Measurements from ENCODE around the gene ANKRD13C. TPM values are rescaled to one million over a fixed set of nuclear protein-coding genes. Genes with fewer than 3 reads are reported as not detected.

Gene ANKRD13C, protein sequence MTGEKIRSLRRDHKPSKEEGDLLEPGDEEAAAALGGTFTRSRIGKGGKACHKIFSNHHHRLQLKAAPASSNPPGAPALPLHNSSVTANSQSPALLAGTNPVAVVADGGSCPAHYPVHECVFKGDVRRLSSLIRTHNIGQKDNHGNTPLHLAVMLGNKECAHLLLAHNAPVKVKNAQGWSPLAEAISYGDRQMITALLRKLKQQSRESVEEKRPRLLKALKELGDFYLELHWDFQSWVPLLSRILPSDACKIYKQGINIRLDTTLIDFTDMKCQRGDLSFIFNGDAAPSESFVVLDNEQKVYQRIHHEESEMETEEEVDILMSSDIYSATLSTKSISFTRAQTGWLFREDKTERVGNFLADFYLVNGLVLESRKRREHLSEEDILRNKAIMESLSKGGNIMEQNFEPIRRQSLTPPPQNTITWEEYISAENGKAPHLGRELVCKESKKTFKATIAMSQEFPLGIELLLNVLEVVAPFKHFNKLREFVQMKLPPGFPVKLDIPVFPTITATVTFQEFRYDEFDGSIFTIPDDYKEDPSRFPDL
- total RNA-seq (10 to 100 TPM; 19.1 to 19.5 TPM), polyA plus RNA-seq (ENCODE audit: insufficient read length in 6 of 6) (10 to 100 TPM; 23.3 to 31.0 (median 27.9) TPM)
- long read RNA-seq, donor 1, full-length matches to known transcripts = 7 of 7 reads
- long read RNA-seq, donor 1, partial matches to known transcripts = 0 of 7 reads
- long read RNA-seq, donor 1, other reads (novel, unspliced or antisense) = 0 of 7 reads
- long read RNA-seq, donor 2, full-length matches to known transcripts = 5 of 5 reads
- long read RNA-seq, donor 2, partial matches to known transcripts = 0 of 5 reads
- long read RNA-seq, donor 2, other reads (novel, unspliced or antisense) = 0 of 5 reads
- long read RNA-seq, donor 3, full-length matches to known transcripts = 5 of 5 reads
- long read RNA-seq, donor 3, partial matches to known transcripts = 0 of 5 reads
- long read RNA-seq, donor 3, other reads (novel, unspliced or antisense) = 0 of 5 reads
- long read RNA-seq, donor 4, full-length matches to known transcripts = 1 of 3 reads
- long read RNA-seq, donor 4, partial matches to known transcripts = 1 of 3 reads
- long read RNA-seq, donor 4, other reads (novel, unspliced or antisense) = 1 of 3 reads
- long read RNA-seq, donor 5, full-length matches to known transcripts = 3 of 3 reads
- long read RNA-seq, donor 5, partial matches to known transcripts = 0 of 3 reads
- long read RNA-seq, donor 5, other reads (novel, unspliced or antisense) = 0 of 3 reads
- long read RNA-seq, donor 6, full-length matches to known transcripts = 1 of 1 reads
- long read RNA-seq, donor 6, partial matches to known transcripts = 0 of 1 reads
- long read RNA-seq, donor 6, other reads (novel, unspliced or antisense) = 0 of 1 reads
- long read RNA-seq, donor 7, full-length matches to known transcripts = 2 of 2 reads
- long read RNA-seq, donor 7, partial matches to known transcripts = 0 of 2 reads
- long read RNA-seq, donor 7, other reads (novel, unspliced or antisense) = 0 of 2 reads
- long read RNA-seq, donor 8, full-length matches to known transcripts = 5 of 5 reads
- long read RNA-seq, donor 8, partial matches to known transcripts = 0 of 5 reads
- long read RNA-seq, donor 8, other reads (novel, unspliced or antisense) = 0 of 5 reads
- long read RNA-seq, donor 9 = 0 reads
- long read RNA-seq, donor 10, partial matches to known transcripts = 1 of 1 reads
- long read RNA-seq, donor 10, other reads (novel, unspliced or antisense) = 0 of 1 reads
- long read RNA-seq, donor 11, full-length matches to known transcripts = 4 of 22 reads
- long read RNA-seq, donor 11, partial matches to known transcripts = 18 of 22 reads
- long read RNA-seq, donor 11, other reads (novel, unspliced or antisense) = 0 of 22 reads
- long read RNA-seq, donor 12 = 0 reads

DNA sequence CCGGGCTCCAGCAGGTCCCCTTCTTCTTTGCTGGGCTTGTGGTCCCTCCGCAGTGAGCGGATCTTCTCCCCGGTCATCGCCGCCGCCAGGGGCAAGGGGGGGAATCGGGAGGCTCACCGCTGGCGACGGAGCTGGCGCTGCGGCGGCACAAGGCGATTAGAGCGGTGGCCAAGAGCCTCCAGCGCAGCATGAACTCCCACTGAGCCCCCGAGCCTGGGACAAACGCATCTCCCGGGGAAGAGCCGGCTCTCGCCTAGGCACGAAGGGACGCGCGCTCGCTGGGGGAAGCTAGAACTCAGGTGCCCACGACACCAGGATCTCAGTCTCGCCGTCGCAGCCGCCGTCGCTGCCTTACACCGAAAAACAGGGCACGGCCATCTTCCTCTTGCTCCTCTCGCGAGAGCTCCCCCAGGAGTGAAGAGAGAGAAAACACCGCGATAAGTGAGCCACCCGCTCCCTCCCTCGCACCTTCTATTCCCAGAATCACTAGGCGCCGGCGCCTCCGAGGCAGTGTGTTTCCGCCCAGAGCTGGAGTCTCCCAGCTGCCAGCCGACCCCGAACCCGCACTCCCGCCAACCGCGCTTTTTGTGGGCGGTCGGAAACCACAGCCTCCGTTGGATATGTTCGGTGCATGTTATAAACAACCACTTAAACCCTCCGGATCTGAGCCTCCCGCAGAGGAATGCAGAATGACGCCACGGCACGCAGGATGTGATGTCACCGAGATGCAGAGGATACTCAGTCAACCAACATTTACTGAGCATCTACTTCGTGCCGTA lies at the start of gene ANKRD13C:
TSS of gene ANKRD13C (minus strand) at position 391 of the 779 bp plus-strand sequence. CDS start at position 77, 314 bp downstream.
- no peaks in the 10 kb centered on the region for H3K27me3 ChIP-seq
- H3K4me1 ChIP-seq = peaks cover 9 to 48% of the 10 kb centered on the region in 2 donors
- H3K36me3 ChIP-seq = peaks cover 0 to 7% of the 10 kb centered on the region in 2 donors
- no peaks in the 10 kb centered on the region for H3K9me3 ChIP-seq
- peak within 1 kb of the TSS; percentile 90 to 92 for H3K27ac ChIP-seq
- DNase-seq = peak; percentile 91 to 97 (median 95)
- no peak for TF ChIP-seq CTCF (IDR thresholded peaks at IDR 0.05)
- peak within 1 kb of the TSS; percentile 77 to 79 for H3K4me3 ChIP-seq
- intact Hi-C loops (cut with DNase I) = no loop called here
- ATAC-seq = peak; percentile 97

GRCh38 chr1:70403759-70404158 lies 49.2 kb upstream of the ANKRD13C start:
- TF ChIP-seq CTCF (IDR thresholded peaks at IDR 0.05) = no peak
- Histone ChIP-seq H3K36me3 (no peaks in the 10 kb centered on the region), H3K9me3 (no peaks in the 10 kb centered on the region), H3K27me3 (no peaks in the 10 kb centered on the region), H3K4me1 (no peaks in the 10 kb centered on the region), H3K27ac (no peak overlapping the region), H3K4me3 (no peak overlapping the region)
- DNase-seq (no peak), ATAC-seq (no peak)
- intact Hi-C loops (cut with DNase I) = no loop called here

GRCh38 chr1:70401974-70402373 lies 47.5 kb upstream of the ANKRD13C start:
- no peak overlapping the region for H3K27ac ChIP-seq
- H3K9me3 ChIP-seq = no peaks in the 10 kb centered on the region
- no peaks in the 10 kb centered on the region for H3K36me3 ChIP-seq
- intact Hi-C loops (cut with DNase I) = no loop called here
- no peak overlapping the region for H3K4me3 ChIP-seq
- no peaks in the 10 kb centered on the region for H3K4me1 ChIP-seq
- ATAC-seq (no peak), DNase-seq (no peak)
- TF ChIP-seq CTCF (IDR thresholded peaks at IDR 0.05) = no peak
- H3K27me3 ChIP-seq = no peaks in the 10 kb centered on the region

- ATAC-seq (no peak), DNase-seq (no peak)
- H3K36me3 ChIP-seq = no peaks in the 10 kb centered on the region
- no peaks in the 10 kb centered on the region for H3K9me3 ChIP-seq
- H3K4me1 ChIP-seq = no peaks in the 10 kb centered on the region
- intact Hi-C loops (cut with DNase I) = no loop called here
- H3K27ac ChIP-seq = no peak overlapping the region
- no peak for TF ChIP-seq CTCF (IDR thresholded peaks at IDR 0.05)
- no peak overlapping the region for H3K4me3 ChIP-seq
- H3K27me3 ChIP-seq = no peaks in the 10 kb centered on the region
These were observed 45.8 kb upstream of the ANKRD13C start for GRCh38 chr1:70400335-70400734.

Measured in left lung (tissue), 14 donors.